ENCODE data around the gene CAPN8. TPM values are rescaled to one million over a fixed set of nuclear protein-coding genes. Genes with fewer than 3 reads are reported as not detected.

CAPN8 gene
- total RNA-seq, 1 experiment from 2014 or later: 0.54 TPM

- no peaks in the 10 kb centered on the region for H3K9me2 ChIP-seq (ENCODE audit: insufficient read depth)
- no peaks in the 10 kb centered on the region for H3K27me3 ChIP-seq (ENCODE audit: insufficient read depth, low read length)
- ChIA-PET CTCF (no interaction called here), POLR2A (interaction anchor here (2.0 to 2.5 kb wide), 2 partner anchors 10 to 14 kb away, joined by 6 to 9 read pairs; no protein-coding TSS in a partner anchor), RAD21 (ENCODE audit: low non-redundant PET in 1 of 2, low total read pairs in 2 of 2, uncharacterized antibody in 2 of 2, unreplicated experiment in 2 of 2) (no interaction called here)
- H4K20me1 ChIP-seq (ENCODE audit: insufficient read depth): no peaks in the 10 kb centered on the region
- H3K4me1 ChIP-seq (ENCODE audit: control insufficient read depth in 1 of 2, insufficient read depth in 2 of 2, low read length in 2 of 2): peaks cover 46 to 85% of the 10 kb centered on the region in 2 experiments
- H3K27ac ChIP-seq (ENCODE audit: low read depth, low read length): peak overlapping the region; percentile 96
- peak overlapping the region; percentile 95 for H3K9ac ChIP-seq (ENCODE audit: low read length)
- peaks cover 82% of the 10 kb centered on the region for H3K79me2 ChIP-seq (ENCODE audit: insufficient read depth, low read length)
- peak overlapping the region; percentile 83 for H3K4me2 ChIP-seq (ENCODE audit: low read length)
- peak overlapping the region; percentile 34 to 81 for H3K4me3 ChIP-seq (replicated peaks in 1 of 2; ENCODE audit: low read depth in 1 of 2, low read length in 2 of 2)
- peak; percentile 69; the same call in 1 of the 2 replicates for TF ChIP-seq POLR2AphosphoS5 (IDR thresholded peaks at IDR 0.05; ENCODE audit: low read depth, low read length)
- TF ChIP-seq TCF7L2 (IDR thresholded peaks at IDR 0.05; ENCODE audit: borderline replicate concordance, extremely low read depth, insufficient read depth, insufficient read length): peak; percentile 81
- no peak for TF ChIP-seq EZH2phosphoT487 (IDR thresholded peaks at IDR 0.05; ENCODE audit: borderline replicate concordance)
- TF ChIP-seq YY1 (IDR thresholded peaks at IDR 0.05; ENCODE audit: extremely low read depth, insufficient replicate concordance, low read depth, low read length): peak; percentile 22
- TF ChIP-seq, protein P1, sequence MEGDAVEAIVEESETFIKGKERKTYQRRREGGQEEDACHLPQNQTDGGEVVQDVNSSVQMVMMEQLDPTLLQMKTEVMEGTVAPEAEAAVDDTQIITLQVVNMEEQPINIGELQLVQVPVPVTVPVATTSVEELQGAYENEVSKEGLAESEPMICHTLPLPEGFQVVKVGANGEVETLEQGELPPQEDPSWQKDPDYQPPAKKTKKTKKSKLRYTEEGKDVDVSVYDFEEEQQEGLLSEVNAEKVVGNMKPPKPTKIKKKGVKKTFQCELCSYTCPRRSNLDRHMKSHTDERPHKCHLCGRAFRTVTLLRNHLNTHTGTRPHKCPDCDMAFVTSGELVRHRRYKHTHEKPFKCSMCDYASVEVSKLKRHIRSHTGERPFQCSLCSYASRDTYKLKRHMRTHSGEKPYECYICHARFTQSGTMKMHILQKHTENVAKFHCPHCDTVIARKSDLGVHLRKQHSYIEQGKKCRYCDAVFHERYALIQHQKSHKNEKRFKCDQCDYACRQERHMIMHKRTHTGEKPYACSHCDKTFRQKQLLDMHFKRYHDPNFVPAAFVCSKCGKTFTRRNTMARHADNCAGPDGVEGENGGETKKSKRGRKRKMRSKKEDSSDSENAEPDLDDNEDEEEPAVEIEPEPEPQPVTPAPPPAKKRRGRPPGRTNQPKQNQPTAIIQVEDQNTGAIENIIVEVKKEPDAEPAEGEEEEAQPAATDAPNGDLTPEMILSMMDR (IDR thresholded peaks at IDR 0.05 in 2 of 3, conservative IDR thresholded peaks at IDR 0.05 in 1 of 3; ENCODE audit: borderline replicate concordance in 1 of 3, insufficient read depth in 1 of 3, low read depth in 2 of 3, low read length in 2 of 3): 0 out of 6 replicates have a peak, but pooled peaks of 1 of the 3 experiments have one; percentile 6
- H3K36me3 ChIP-seq (ENCODE audit: control insufficient read depth in 1 of 2, insufficient read depth in 2 of 2, low read length in 2 of 2): peaks cover 7 to 38% of the 10 kb centered on the region in 2 experiments
- intact Hi-C loops (cut with micrococcal nuclease): loop anchor here (2.0 kb wide), 1 partner anchor 34 kb away; no protein-coding TSS in a partner anchor
- BruUV-seq (replicated peaks): TSS peak; percentile 82
- no peak overlapping the region for H2AFZ ChIP-seq (ENCODE audit: low read depth, low read length, poor library complexity, severe bottlenecking)
- DNase-seq (ENCODE audit: low read depth, low spot score): peak; percentile 66
- H3K9me3 ChIP-seq (ENCODE audit: control insufficient read depth in 1 of 2, insufficient read depth in 1 of 2, low read depth in 1 of 2, low read length in 2 of 2): no peaks in the 10 kb centered on the region
- ATAC-seq: peak; percentile 36
Measured at GRCh38 chr1:223714849-223715603, 49.5 kb upstream of the CAPN8 start.
